ENCODE measurements around the gene IMPA2. TPM values are rescaled to one million over a fixed set of nuclear protein-coding genes. Genes with fewer than 3 reads are reported as not detected.

Gene IMPA2
- total and polyA plus RNA-seq, 2 of the 13 experiments (the other 11 are each of a cell fraction or from before 2014, with no cell fraction given): 37.8 to 71.8 TPM

GRCh38 chr18:12018861-12019260, 37.6 kb downstream of the IMPA2 start:
- H3K36me3 ChIP-seq (replicated peaks in 1 of 2; ENCODE audit: control insufficient read depth in 1 of 2, insufficient read depth in 2 of 2, low read length in 2 of 2): peaks cover 11 to 43% of the 10 kb centered on the region in 2 experiments; a peak in 4 of 5 replicates
- TF ChIP-seq ZNF660 (CRISPR knock-in tag; IDR thresholded peaks at IDR 0.05; ENCODE audit: borderline replicate concordance, low read depth) (no peak), SOX5 (CRISPR knock-in tag; IDR thresholded peaks at IDR 0.05; ENCODE audit: borderline replicate concordance) (no peak), MAFK (conservative IDR thresholded peaks at IDR 0.05 in 1 of 2, IDR thresholded peaks at IDR 0.05 in 1 of 2; ENCODE audit: low read length in 2 of 2) (no peak), MYPOP (CRISPR knock-in tag; IDR thresholded peaks at IDR 0.05) (no peak), ZNF749 (CRISPR knock-in tag; IDR thresholded peaks at IDR 0.05; ENCODE audit: borderline replicate concordance) (no peak), ZNF816 (CRISPR knock-in tag; IDR thresholded peaks at IDR 0.05; ENCODE audit: borderline replicate concordance) (no peak), HNRNPLL (IDR thresholded peaks at IDR 0.05; ENCODE audit: low read depth, low read length, poor library complexity, severe bottlenecking) (no peak), CREM (IDR thresholded peaks at IDR 0.05) (no peak), CREM (CRISPR knock-in tag; IDR thresholded peaks at IDR 0.05) (no peak), U2AF1 (optimal IDR thresholded peaks at IDR 0.05; ENCODE audit: low read depth, low read length) (no peak), CHD2 (IDR thresholded peaks at IDR 0.05; ENCODE audit: low read depth, low read length) (no peak)
- TF ChIP-seq, protein P1, sequence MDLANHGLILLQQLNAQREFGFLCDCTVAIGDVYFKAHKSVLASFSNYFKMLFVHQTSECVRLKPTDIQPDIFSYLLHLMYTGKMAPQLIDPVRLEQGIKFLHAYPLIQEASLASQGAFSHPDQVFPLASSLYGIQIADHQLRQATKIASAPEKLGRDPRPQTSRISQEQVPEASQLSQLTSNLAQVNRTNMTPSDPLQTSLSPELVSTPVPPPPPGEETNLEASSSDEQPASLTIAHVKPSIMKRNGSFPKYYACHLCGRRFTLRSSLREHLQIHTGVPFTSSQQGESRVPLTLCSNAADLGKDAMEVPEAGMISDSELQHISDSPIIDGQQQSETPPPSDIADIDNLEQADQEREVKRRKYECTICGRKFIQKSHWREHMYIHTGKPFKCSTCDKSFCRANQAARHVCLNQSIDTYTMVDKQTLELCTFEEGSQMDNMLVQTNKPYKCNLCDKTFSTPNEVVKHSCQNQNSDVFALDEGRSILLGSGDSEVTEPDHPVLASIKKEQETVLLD (CRISPR knock-in tag; IDR thresholded peaks at IDR 0.05; ENCODE audit: low read depth): no peak
- H3K4me2 ChIP-seq (ENCODE audit: low read depth, low read length): no peak overlapping the region
- no peak overlapping the region for H3K27ac ChIP-seq (ENCODE audit: extremely low read length, insufficient read depth, low read length)
- FAIRE-seq (no peak), ATAC-seq (no peak), DNase-seq (ENCODE audit: low spot score) (no peak)
- no peaks in the 10 kb centered on the region for H3K79me2 ChIP-seq (ENCODE audit: insufficient read depth, low read length)
- in situ Hi-C loops (cut with HindIII; ENCODE audit: extremely low pct_ligation_motif_present, low pct_unique_long_range_greater_than_20kb) (no loop called here), intact Hi-C loops (cut with micrococcal nuclease; ENCODE audit: unreplicated experiment) (loop anchor here (1.0 kb wide), 1 partner anchor 23 kb away; no protein-coding TSS in a partner anchor)
- H3K9me3 ChIP-seq (ENCODE audit: low read length): no peaks in the 10 kb centered on the region
- ChIA-PET POLR2A (interaction anchor here (0.9 kb wide), 1 partner anchor 24 kb away, joined by 3 read pairs; no protein-coding TSS in a partner anchor), CTCF (ENCODE audit: low intra/inter-chr PET ratio, low total read pairs) (no interaction called here)
- no TSS peak for BruUV-seq (replicated peaks)
- H3K4me1 ChIP-seq (ENCODE audit: insufficient read depth, low read length): peaks cover 13% of the 10 kb centered on the region
- no peak overlapping the region for H3K9ac ChIP-seq (ENCODE audit: insufficient read depth, low read depth, low read length)
- H3K27me3 ChIP-seq (ENCODE audit: control insufficient read depth in 1 of 2, insufficient read depth in 2 of 2, low read length in 2 of 2): no peaks in the 10 kb centered on the region
- H3K4me3 ChIP-seq (replicated peaks in 1 of 3; ENCODE audit: insufficient read depth in 1 of 3, low read depth in 2 of 3, low read length in 3 of 3): no peak overlapping the region
- no peaks in the 10 kb centered on the region; the same call in 1 of the 2 replicates for H4K20me1 ChIP-seq (ENCODE audit: insufficient read depth, low read length)
- no peak overlapping the region for H2AFZ ChIP-seq (ENCODE audit: low read length)
- 96% methylated on average over 7 of the region's 7 CpGs for WGBS (ENCODE audit: low lambda C conversion rate)

All from HepG2 (cell line).